Left cardiac atrium (tissue), 4 donors: ENCODE measurements around the gene RHEX. TPM values are rescaled to one million over a fixed set of nuclear protein-coding genes. Genes with fewer than 3 reads are reported as not detected.
"Not testable (repeated sequence)": the region's sequence is repeated elsewhere in the genome, so short reads cannot be mapped to it uniquely, and the experiment has no call there.

Experiments used
- ATAC-seq, 2 donors: fragments of 200-7000 bp; cut with Tn5 transposase; one replicate each; pipeline ENCODE4 v1.9.1; 2020; ENCODE audit warnings: mild to moderate bottlenecking in 2 of 2, moderate library complexity in 2 of 2
- DNase-seq: peaks from one replicate; pipeline ENCODE4 v3.0.0-alpha.2; 2020
- intact Hi-C, 2 donors: fragments of 100-400 bp; cut with DNase I; formaldehyde crosslinking; loops; one replicate each; pipeline versions ENCODE4 v1.14.1 to v1.15.1; 2022 to 2023
- total RNA-seq, 2 donors: library from RNA; stranded (reverse); fragmentation: NEBNext Ultra II Directional; extraction: Animal tissue kit (Norgen Biotek cat#: 25700); gene quantifications; one replicate each; pipeline ENCODE4 v1.2.1, GENCODE V29; 2021
- donor health status: DM: no; HTN: yes; CAD: no.
- donor health status: DM: no; HTN: yes; CAD: no; lungs with severe emphysema.
- donor health status: DM: yes; HTN: yes; CAD: no.
- donor health status: Dilated cardiomyopathy.

The RHEX gene
- total RNA-seq, 2 donors from 2014 or later = 0.71 to 1.8 TPM

- DNase-seq (no peak), ATAC-seq (peak in 1 of 2 donors; percentile 47)
- intact Hi-C loops = no loop called here
Observed at GRCh38 chr1:206025283-206025820, 27.6 kb upstream of the RHEX start.

- peak; percentile 80 to 94 for ATAC-seq
- peak; percentile 70 for DNase-seq
- intact Hi-C loops = no loop called here
Observed at GRCh38 chr1:206029484-206029883, 23.5 kb upstream of the RHEX start.

- DNase-seq (no peak), ATAC-seq (no peak)
- intact Hi-C loops = loop anchor here in 1 of 2 donors (1.0 kb wide), 1 partner anchor 76 kb away; no protein-coding TSS in a partner anchor
Observed at GRCh38 chr1:206030191-206030590, 22.8 kb upstream of the RHEX start.

GRCh38 chr1:206030714-206031113 is 22.3 kb upstream of the RHEX start:
- ATAC-seq = peak; percentile 80 to 90
- intact Hi-C loops = loop anchor here in 1 of 2 donors (1.0 kb wide), 1 partner anchor 76 kb away; no protein-coding TSS in a partner anchor
- peak; percentile 66 for DNase-seq

GRCh38 chr1:206032380-206033140 is 20.4 kb upstream of the RHEX start:
- ATAC-seq = no peak
- DNase-seq = no peak
- intact Hi-C loops = no loop called here

GRCh38 chr1:206035027-206035426 is 17.9 kb upstream of the RHEX start:
- DNase-seq (no peak), ATAC-seq (no peak)
- intact Hi-C loops = no loop called here

- ATAC-seq = no peak
- DNase-seq = no peak
- intact Hi-C loops = no loop called here
Observed at GRCh38 chr1:206036663-206037455, 16.1 kb upstream of the RHEX start.

- intact Hi-C loops = no loop called here
- ATAC-seq (no peak), DNase-seq (no peak)
Observed at GRCh38 chr1:206037581-206037980, 15.4 kb upstream of the RHEX start.

GRCh38 chr1:206039046-206039973 is 13.7 kb upstream of the RHEX start:
- DNase-seq (no peak), ATAC-seq (no peak)
- intact Hi-C loops = no loop called here

- intact Hi-C loops = no loop called here
- DNase-seq (no peak), ATAC-seq (no peak)
Observed at GRCh38 chr1:206040328-206040727, 12.6 kb upstream of the RHEX start.

- intact Hi-C loops = no loop called here
- no peak for ATAC-seq
- DNase-seq = no peak
Observed at GRCh38 chr1:206041640-206042039, 11.3 kb upstream of the RHEX start.

- intact Hi-C loops = no loop called here
- ATAC-seq = no peak
- DNase-seq = no peak
Observed at GRCh38 chr1:206047271-206047670, 5.7 kb upstream of the RHEX start.

- ATAC-seq = peak; percentile 47 to 82
- intact Hi-C loops = no loop called here
- no peak for DNase-seq
Observed at GRCh38 chr1:206048582-206048981, 4.4 kb upstream of the RHEX start.

- ATAC-seq (no peak), DNase-seq (no peak)
- intact Hi-C loops = no loop called here
Observed at GRCh38 chr1:206049293-206049692, 3.7 kb upstream of the RHEX start.

- ATAC-seq (no peak), DNase-seq (no peak)
- intact Hi-C loops = no loop called here
Observed at GRCh38 chr1:206049919-206050600, 2.9 kb upstream of the RHEX start.

- intact Hi-C loops = no loop called here
- DNase-seq (no peak), ATAC-seq (peak in 1 of 2 donors; percentile 27)
Observed at GRCh38 chr1:206050655-206051235, 2.2 kb upstream of the RHEX start.

- intact Hi-C loops, DNase-seq, ATAC-seq: not testable (repeated sequence)
Observed at GRCh38 chr1:206052231-206052865, 625 bp upstream of the RHEX start.

- ATAC-seq, intact Hi-C loops: not testable (repeated sequence)
Observed at GRCh38 chr1:206053616-206054015, 643 bp downstream of the RHEX start.

More at GRCh38 chr1:206053616-206054015, 643 bp downstream of the RHEX start:
- DNase-seq = not testable (repeated sequence)
